ENCODE results near the gene EFS.
"Not testable (repeated sequence)": the region's sequence is repeated elsewhere in the genome, so short reads cannot be mapped to it uniquely, and the experiment has no call there.

Gene EFS

DNA sequence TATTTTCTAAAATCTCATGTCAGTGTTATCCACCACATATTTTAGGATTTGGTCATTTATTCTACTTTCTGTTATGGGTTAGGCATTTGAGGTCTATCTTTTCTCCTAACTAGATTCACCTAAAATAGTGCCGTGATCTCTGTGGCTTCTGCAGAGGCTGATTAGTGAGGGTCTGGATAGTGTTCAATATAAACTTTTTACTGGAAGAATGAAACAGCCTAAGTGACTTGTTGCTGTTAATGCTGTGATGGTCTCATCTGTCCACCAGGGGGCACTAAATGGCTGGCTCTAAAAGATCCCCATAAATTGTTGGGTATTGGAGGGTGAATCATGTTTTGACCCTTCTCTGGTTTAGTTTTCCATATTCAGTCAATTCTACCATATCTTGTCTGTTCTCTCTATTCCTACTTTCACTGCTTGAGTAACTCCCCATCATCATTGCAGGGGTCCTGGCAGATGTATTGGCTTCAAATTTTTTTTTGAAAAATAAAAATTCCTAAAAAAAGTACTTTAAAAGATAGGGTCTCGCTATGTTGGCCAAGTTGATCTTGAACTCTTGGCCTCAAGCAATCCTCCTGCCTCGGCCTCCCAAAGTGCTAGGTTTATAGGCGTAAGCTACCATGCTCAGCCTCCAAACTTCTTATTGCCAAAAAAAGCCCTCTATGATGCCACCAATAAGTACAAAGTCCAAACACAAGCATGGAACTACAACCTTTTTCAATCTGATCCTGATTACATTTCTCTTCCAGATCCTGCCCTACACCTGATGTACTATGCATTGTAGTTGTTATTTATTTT is 36.8 kb downstream of the EFS start:
- DNase-seq (ENCODE audit: low spot score), result peak; percentile 89

DNA sequence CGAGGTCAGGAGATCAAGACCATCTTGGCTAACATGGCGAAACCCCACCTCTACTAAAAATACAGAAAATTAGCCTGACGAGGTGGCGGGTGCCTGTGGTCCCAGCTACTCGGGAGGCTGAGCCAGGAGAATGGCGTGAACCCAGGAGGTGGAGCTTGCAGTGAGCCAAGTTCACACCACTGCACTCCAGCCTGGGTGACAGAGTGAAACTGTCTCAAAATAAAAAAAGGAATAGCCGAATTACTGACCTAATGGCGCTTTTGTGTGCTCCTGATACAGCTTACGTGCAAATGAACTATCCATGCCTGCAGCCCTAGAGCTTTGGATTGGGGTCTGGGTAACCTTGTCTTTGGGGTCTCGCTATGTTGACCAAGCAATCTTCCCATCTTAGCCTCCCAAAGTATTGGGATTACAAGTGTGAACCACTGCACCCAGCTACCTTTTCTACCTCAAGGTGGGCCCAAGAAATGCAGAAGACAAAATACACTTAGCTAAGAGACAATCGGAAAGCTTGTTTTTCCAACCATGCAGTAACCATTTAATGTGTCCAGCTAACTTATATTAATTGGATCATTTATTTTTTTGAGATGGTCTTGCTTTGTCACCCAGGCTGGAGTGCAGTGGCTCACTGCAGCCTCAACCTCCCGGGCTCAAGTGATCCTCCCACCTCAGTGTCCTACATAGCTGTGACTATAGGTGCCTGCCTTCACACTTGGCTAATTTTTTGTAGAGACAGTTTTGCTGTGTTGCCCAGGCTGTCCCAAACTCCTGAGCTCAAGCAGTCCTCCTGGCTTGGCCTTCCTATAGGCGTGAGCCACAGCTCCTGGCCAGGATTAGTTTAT is 38.3 kb downstream of the EFS start:
- no peak for DNase-seq (ENCODE audit: low spot score)

- not testable (repeated sequence) for DNase-seq (ENCODE audit: low spot score)
Measured at GRCh38 chr14:23325746-23326145, 39.2 kb downstream of the EFS start.

DNA sequence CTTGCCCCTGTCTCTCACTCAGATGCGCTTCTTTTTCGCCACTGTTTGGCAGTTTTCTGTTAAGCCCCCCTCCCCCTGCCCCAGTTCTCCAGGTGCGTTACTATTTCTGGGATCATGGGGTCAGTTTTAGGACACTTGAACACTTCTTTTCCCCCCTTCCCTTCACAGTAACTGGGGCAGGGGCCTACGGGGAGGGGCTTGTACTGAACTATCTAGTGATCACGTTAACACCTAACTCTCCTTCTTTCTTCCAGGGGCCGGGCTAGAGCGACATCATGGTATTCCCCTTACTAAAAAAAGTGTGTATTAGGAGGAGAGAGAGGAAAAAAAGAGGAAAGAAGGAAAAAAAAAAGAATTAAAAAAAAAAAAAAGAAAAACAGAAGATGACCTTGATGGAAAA is 40.0 kb downstream of the EFS start:
- DNase-seq (ENCODE audit: low spot score), result no peak

- no peak for DNase-seq (ENCODE audit: low spot score)
Measured at GRCh38 chr14:23324455-23324846, 40.5 kb downstream of the EFS start.

- DNase-seq (ENCODE audit: low spot score), result no peak
Measured at GRCh38 chr14:23323838-23324454, 41.0 kb downstream of the EFS start.

GRCh38 chr14:23322568-23323517 is 42.1 kb downstream of the EFS start:
- no peak for DNase-seq (ENCODE audit: low spot score)

- DNase-seq (ENCODE audit: low spot score), result no peak
Measured at GRCh38 chr14:23321572-23322547, 43.1 kb downstream of the EFS start.

- DNase-seq (ENCODE audit: low spot score), result peak; percentile 100
Measured at GRCh38 chr14:23320584-23321571, 44.1 kb downstream of the EFS start, which contains the start of gene PABPN1. TSS of gene PABPN1 (plus strand) at chr14:23321457. CDS start at chr14:23321470, 13 bp downstream.

DNA sequence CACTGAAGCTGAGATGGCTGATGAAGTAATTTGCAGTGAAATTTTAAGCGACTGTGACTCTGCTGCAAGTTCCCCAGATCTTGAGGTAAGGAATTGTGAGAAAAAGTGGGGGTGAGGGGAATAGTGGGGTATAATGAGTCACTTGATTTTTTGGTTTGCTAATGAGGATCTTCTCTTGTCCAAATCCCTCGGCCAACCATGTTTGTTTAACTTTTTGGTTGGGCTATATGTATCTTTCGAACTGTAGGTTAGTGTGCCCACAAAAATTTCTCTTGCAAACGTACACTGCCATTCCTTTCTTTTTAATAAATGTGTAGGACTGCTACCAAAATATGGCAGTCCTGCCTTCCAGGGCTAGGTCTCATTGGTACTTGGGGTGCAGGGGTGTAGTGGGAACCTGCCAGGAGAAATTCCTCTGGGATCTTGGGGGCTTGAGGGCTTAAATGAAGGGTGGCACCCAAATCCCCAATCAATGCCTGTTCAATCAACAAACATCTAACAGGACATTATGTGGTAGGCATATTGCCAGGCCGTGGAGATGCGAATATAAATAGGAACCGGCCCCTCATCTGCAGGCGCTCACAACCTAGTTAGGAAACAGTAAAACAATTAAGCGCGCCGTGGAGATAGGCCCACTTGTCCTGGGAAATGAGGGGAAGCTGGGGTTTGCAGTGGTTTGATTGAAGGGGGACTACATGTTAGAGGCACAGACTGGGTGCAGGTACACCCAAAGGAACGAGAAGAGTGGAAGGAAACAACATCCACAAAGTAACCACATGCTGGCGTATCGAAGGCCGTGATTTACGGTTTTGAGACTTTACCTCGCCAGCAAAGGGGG is 45.0 kb downstream of the EFS start:
- DNase-seq (ENCODE audit: low spot score), result no peak

DNA sequence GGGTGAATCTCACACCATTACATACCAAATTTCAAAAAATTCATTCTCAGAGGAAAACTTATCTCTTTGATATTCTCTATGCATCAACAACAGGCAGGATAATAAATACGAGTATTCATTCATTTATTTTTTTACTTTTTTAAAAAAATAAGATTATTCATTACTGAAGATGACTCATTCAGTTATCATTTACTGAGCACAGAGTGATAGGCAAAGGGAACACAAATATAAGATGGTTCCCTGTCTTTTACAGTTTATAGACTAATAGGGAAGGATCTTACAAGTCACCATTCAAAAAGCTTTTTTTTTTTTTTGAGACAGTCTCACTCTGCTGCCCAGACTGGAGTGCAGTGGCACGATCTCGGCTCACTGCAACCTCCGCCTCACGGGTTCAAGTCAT is 48.7 kb downstream of the EFS start:
- DNase-seq (ENCODE audit: low spot score), result no peak

DNA sequence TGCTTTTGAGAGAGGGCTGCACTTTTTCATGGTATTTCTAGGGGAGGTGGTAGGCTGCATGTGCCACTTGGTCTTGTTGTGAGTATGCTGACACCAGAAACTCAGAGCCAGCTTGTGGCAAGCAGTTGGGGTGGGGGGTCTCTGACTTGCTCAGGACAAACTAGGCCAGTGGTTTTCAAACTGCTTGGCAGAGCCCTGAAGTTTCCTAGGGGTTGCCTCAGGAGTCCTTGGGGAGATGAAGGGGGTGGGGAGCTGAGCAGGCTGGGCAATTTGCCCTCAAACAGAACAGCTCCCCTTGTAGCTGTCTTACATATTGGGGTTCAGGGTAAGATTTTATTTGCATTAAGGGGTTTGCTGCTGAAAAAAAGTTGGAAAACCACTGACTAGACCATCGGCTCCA is 54.4 kb downstream of the EFS start:
- DNase-seq (ENCODE audit: low spot score), result no peak

DNA sequence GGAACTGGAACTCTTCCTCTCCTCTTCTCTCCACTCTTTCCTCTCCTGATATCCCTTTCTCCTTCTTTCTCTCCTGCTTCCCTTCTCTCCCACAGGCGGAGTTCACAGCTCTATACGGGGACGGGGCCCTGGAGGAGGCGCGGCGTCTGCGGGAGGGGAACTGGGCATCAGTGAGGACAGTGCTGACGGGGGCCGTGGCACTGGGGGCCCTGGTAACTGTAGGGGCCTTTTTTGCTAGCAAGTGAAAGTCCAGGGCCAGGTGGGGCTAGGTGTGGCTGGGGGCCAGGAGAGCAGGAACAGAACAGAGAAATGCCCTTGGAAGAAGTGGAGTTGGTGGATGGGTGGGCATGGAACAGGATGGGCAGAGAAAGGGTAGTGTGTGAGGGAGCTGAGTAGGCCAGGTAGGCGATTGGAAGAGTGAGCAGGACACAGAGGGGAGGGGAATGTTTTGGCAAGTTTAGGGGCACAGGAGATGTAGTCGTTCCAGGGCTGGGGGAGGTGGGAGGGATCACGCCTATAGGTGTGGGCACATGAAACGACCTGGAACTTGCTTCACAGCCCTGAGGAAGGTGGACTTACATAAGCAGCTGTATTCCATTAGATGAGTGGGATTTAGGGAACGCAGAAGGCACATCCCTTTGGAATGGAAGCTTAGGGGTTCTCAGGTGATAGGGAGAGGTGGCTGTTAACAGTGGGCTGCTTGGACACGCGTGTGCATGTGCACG is 56.1 kb downstream of the EFS start:
- DNase-seq (ENCODE audit: low spot score), result no peak

GRCh38 chr14:23307687-23308644 is 57.0 kb downstream of the EFS start:
- no peak for DNase-seq (ENCODE audit: low spot score)

GRCh38 chr14:23307146-23307530 is 57.8 kb downstream of the EFS start:
- DNase-seq (ENCODE audit: low spot score), result no peak

DNA sequence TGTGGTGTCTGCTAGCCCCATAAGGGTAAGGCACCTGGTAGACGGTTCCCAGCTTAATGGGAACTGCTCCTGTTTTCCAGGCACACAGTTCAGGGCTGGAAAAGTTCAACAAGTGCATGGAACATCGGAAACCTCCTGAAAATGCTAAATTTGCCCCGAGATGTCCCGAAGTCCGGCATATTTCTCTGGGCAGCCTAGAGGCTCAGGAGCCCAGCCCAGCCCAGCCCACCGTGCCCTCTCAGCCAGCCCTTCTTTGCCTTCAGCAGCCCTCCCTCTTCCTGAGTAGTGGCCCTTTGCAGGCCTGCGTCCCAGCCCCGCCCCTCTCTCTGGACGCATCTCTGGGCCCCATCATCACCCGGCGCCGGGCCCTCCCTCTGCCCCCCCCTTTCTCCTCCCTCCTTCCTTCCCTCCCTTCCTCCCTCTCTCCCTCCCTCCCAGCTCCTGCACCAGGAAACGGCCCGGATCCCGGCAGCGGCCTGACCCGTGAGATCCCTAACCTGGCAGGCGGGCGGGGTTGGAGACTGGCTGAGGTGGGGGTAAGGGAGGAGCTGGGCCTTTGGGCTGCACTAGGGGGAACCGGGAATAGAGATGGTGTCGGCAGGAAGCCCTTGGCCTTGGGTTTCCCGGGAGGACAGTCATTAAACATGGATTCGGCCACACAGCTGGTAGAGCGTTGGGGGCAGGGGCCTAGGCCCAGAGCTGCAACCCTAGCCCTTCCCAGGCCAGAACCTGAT is 58.4 kb downstream of the EFS start, which contains the start of gene BCL2L2:
TSS of gene BCL2L2 (plus strand) at position 422 of the 734 bp plus-strand sequence. CDS start 935 bp downstream, outside the sequence.
- peak; percentile 94 for DNase-seq (ENCODE audit: low spot score)
